ENCODE results near the gene SLC4A4. TPM values are rescaled to one million over a fixed set of nuclear protein-coding genes. Genes with fewer than 3 reads are reported as not detected.

Gene SLC4A4
- total and polyA plus RNA-seq, 10 of the 15 experiments (the other 5 are each of a cell fraction or from before 2014, with no cell fraction given) = 0.05 to 0.44 (median 0.18) TPM

- no peak for TF ChIP-seq ZNF592 (IDR thresholded peaks at IDR 0.05)
- TF ChIP-seq HSF1 (IDR thresholded peaks at IDR 0.05; ENCODE audit: low read depth, low read length) = no peak
- TF ChIP-seq E2F8 (IDR thresholded peaks at IDR 0.05; ENCODE audit: low read depth, partially characterized antibody) = no peak
- no peak for TF ChIP-seq NKRF (conservative IDR thresholded peaks at IDR 0.05)
- no peak for TF ChIP-seq SRF (IDR thresholded peaks at IDR 0.05; ENCODE audit: low read depth in 2 of 2, low read length in 2 of 2)
- no peak for TF ChIP-seq ATF3 (IDR thresholded peaks at IDR 0.05; ENCODE audit: borderline replicate concordance, extremely low read depth, low read depth, low read length)
- TF ChIP-seq ZNF274 (IDR thresholded peaks at IDR 0.05; ENCODE audit: insufficient read depth, insufficient read length) = no peak
- no peak for TF ChIP-seq SMAD1 (IDR thresholded peaks at IDR 0.05; ENCODE audit: low read depth, partially characterized antibody)
Observed at GRCh38 chr4:71537551-71538065, 198.8 kb downstream of the SLC4A4 start (continued).

All from GM12878 (cell line).